HG02840 (cell line): ENCODE data around the gene SREBF2.

Source experiments
- ATAC-seq: cut with Tn5 transposase; IDR thresholded peaks from one replicate; pipeline ENCODE4 v1.9.1; 2021; ENCODE audit warnings: mild to moderate bottlenecking, moderate library complexity, moderate number of reproducible peaks; ENCODE audit not compliant: unreplicated experiment, low FRiP score

The SREBF2 gene

GRCh38 chr22:41832553-41833368, at the start of gene SREBF2:
Gene SREBF2 (plus strand): TSS chr22:41833105. CDS start chr22:41833271, 166 bp downstream.
- ATAC-seq, result peak; percentile 90

- no peak for ATAC-seq
These were observed 45.6 kb upstream of the SREBF2 start for GRCh38 chr22:41787331-41787730.

- ATAC-seq, result no peak
These were observed 39.0 kb upstream of the SREBF2 start for GRCh38 chr22:41793871-41794270.

GRCh38 chr22:41798736-41799135, 34.2 kb upstream of the SREBF2 start:
- no peak for ATAC-seq

GRCh38 chr22:41799486-41800347, 33.2 kb upstream of the SREBF2 start:
- peak; percentile 18 for ATAC-seq

GRCh38 chr22:41800348-41801146, 32.4 kb upstream of the SREBF2 start, which contains the start of gene CCDC134:
Gene CCDC134 (plus strand): TSS chr22:41800679. CDS start chr22:41808891, 8,212 bp downstream.
- ATAC-seq, result peak; percentile 80

GRCh38 chr22:41801147-41801819, 31.6 kb upstream of the SREBF2 start:
- ATAC-seq, result no peak

- ATAC-seq, result no peak
These were observed 31.0 kb upstream of the SREBF2 start for GRCh38 chr22:41801886-41802285.

- ATAC-seq, result no peak
These were observed 27.3 kb upstream of the SREBF2 start for GRCh38 chr22:41805639-41806038.

- no peak for ATAC-seq
These were observed 24.5 kb upstream of the SREBF2 start for GRCh38 chr22:41808400-41808799.

GRCh38 chr22:41810022-41810421, 22.9 kb upstream of the SREBF2 start:
- ATAC-seq, result no peak

GRCh38 chr22:41812805-41813545, 19.9 kb upstream of the SREBF2 start:
- ATAC-seq, result no peak

GRCh38 chr22:41813726-41814410, 19.0 kb upstream of the SREBF2 start:
- ATAC-seq, result no peak

- ATAC-seq, result no peak
These were observed 17.2 kb upstream of the SREBF2 start for GRCh38 chr22:41815716-41816115.

- ATAC-seq, result no peak
These were observed 16.7 kb upstream of the SREBF2 start for GRCh38 chr22:41816241-41816640.

GRCh38 chr22:41816871-41817270, 16.0 kb upstream of the SREBF2 start:
- no peak for ATAC-seq

GRCh38 chr22:41818011-41818410, 14.9 kb upstream of the SREBF2 start:
- ATAC-seq, result no peak

GRCh38 chr22:41818596-41818995, 14.3 kb upstream of the SREBF2 start:
- no peak for ATAC-seq

GRCh38 chr22:41819257-41819656, 13.6 kb upstream of the SREBF2 start:
- no peak for ATAC-seq
